K562 (cell line): ENCODE measurements around the gene SLC22A7. TPM values are rescaled to one million over a fixed set of nuclear protein-coding genes. Genes with fewer than 3 reads are reported as not detected.
A peak's percentile ranks its signal among the peaks of the same experiment; 100 is the strongest.

Source experiments
- ATAC-seq: fragments of 200-7000 bp; cut with Tn5 transposase; 3 replicates; pipeline ENCODE4 v1.9.1; 2020; ENCODE audit warnings: moderate library complexity
- BruUV-seq: library from RNA; stranded (reverse); fragments of 400-500 nt; replicated peaks from 2 replicates; lab custom pipeline; 2021; lab: Mats Ljungman, UMichigan
- CTCF ChIA-PET: fragments of 300-600 bp; formaldehyde crosslinking; extraction: SDS; loops from one replicate; lab custom pipeline; 2021; ENCODE audit warnings: low intra/inter-chr PET ratio; lab: Yijun Ruan, JAX
- POLR2A ChIA-PET: fragments of 300-600, 350-650 bp; sonication (Branson Sonifier 250); formaldehyde crosslinking; extraction: SDS; loops from one replicate; lab custom pipeline; 2021; ENCODE audit warnings: antibody characterized with exemption, inconsistent platforms; lab: Yijun Ruan, JAX
- DNase-seq, 4 experiments: peaks; one replicate each; pipeline versions ENCODE4 v3.0.0 to v3.0.0-alpha.2; 2011 to 2018; ENCODE audit warnings: low spot score in 3 of 4, mixed read lengths in 3 of 4; ENCODE audit errors: extremely low read depth in 1 of 4
- FAIRE-seq: peaks from 2 replicates; lab custom pipeline; 2011; peaks lifted over from hg19 to GRCh38; lab: Jason Lieb, UNC
- H2AFZ ChIP-seq: 2 replicates; pipeline ENCODE4 v1.6.0; 2011; ENCODE audit warnings: low read depth, low read length, control low read depth, inconsistent platforms
- H3K27ac ChIP-seq: fragments of 200-600 bp; 3 replicates; pipeline ENCODE4 v1.8.0; 2011; ENCODE audit warnings: low read depth, mild to moderate bottlenecking, control low read depth, inconsistent platforms, low read length, moderate library complexity, mixed read lengths; ENCODE audit errors: extremely low read depth
- H3K27me3 ChIP-seq, 2 experiments: fragments of 300-600 bp in 1 of 2; 2 replicates in 1 of 2; 3 replicates in 1 of 2; pipeline versions ENCODE4 v1.6.0 to v1.8.0; 2011; ENCODE audit warnings: inconsistent platforms in 2 of 2, low read length in 2 of 2, mild to moderate bottlenecking in 1 of 2, mixed read lengths in 1 of 2, moderate library complexity in 1 of 2; ENCODE audit not compliant: control insufficient read depth in 2 of 2, insufficient read depth in 2 of 2
- H3K36me3 ChIP-seq: fragments of 300-600 bp; 3 replicates; pipeline ENCODE4 v1.8.0; 2011; ENCODE audit warnings: mild to moderate bottlenecking, low read length, inconsistent platforms; ENCODE audit not compliant: control insufficient read depth, insufficient read depth
- H3K4me1 ChIP-seq, 2 experiments: fragments of 200-600 bp in 1 of 2; replicated peaks in 1 of 2; 2 replicates in 1 of 2; 3 replicates in 1 of 2; pipeline versions ENCODE4 v1.5.1 to v1.8.0; 2011; ENCODE audit warnings: inconsistent platforms in 2 of 2, low read length in 2 of 2, mild to moderate bottlenecking in 1 of 2, mixed read lengths in 1 of 2, moderate library complexity in 1 of 2; ENCODE audit not compliant: control insufficient read depth in 2 of 2, insufficient read depth in 2 of 2
- H3K4me2 ChIP-seq: 2 replicates; pipeline ENCODE4 v1.6.1; 2011; ENCODE audit warnings: low read length, control low read depth, inconsistent platforms, mixed read lengths; ENCODE audit not compliant: insufficient read depth
- H3K4me3 ChIP-seq: fragments of 200-600 bp; sonication (generic), shearing (Covaris generic); 2 replicates; pipeline ENCODE4 v1.5.1; 2016; ENCODE audit warnings: control low read depth, inconsistent platforms
- H3K79me2 ChIP-seq: fragments of 200-600 bp; 3 replicates; pipeline ENCODE4 v1.8.0; 2011; ENCODE audit warnings: low read length, inconsistent platforms; ENCODE audit not compliant: control insufficient read depth, insufficient read depth
- H3K9ac ChIP-seq, 2 experiments: 2 replicates each; pipeline versions ENCODE4 v1.6.0 to v1.6.1; 2011; ENCODE audit warnings: low read depth in 2 of 2, low read length in 2 of 2, control low read depth in 1 of 2, inconsistent platforms in 1 of 2, mild to moderate bottlenecking in 1 of 2, mixed read lengths in 1 of 2; ENCODE audit not compliant: insufficient read depth in 1 of 2
- H3K9me1 ChIP-seq: one replicate; pipeline ENCODE4 v1.6.0; 2011; ENCODE audit warnings: inconsistent platforms, mild to moderate bottlenecking, low read length, moderate library complexity; ENCODE audit not compliant: control insufficient read depth, insufficient read depth
- H3K9me3 ChIP-seq: replicated peaks from 2 replicates; pipeline ENCODE4 v1.5.1; 2011; ENCODE audit warnings: low read depth, low read length, inconsistent platforms; ENCODE audit not compliant: control insufficient read depth, insufficient read depth
- H4K20me1 ChIP-seq: replicated peaks from 2 replicates; pipeline ENCODE4 v1.6.1; 2011; ENCODE audit warnings: low read length, inconsistent platforms, mixed read lengths; ENCODE audit not compliant: control insufficient read depth, insufficient read depth
- CBX8 ChIP-seq: fragments of 200-600 bp; sonication (generic); IDR thresholded peaks from 2 replicates; pipeline ENCODE4 v1.6.1; 2012; ENCODE audit warnings: borderline replicate concordance, mixed run types, low read depth, mild to moderate bottlenecking, moderate library complexity, mixed read lengths, low read length, control low read depth, inconsistent platforms; ENCODE audit not compliant: poor library complexity, severe bottlenecking; ENCODE audit errors: extremely low read depth
- CSDE1 ChIP-seq, 2 experiments: fragments of 450-650 bp; IDR thresholded peaks; 2 replicates each; pipeline ENCODE4 v1.6.1; 2016; ENCODE audit warnings: mild to moderate bottlenecking in 1 of 2
- DMBX1 ChIP-seq: fragments of 250-450 bp; sonication (Bioruptor Pico); IDR thresholded peaks from 2 replicates; pipeline ENCODE4 v1.8.0; 2022; ENCODE audit warnings: inconsistent platforms, mild to moderate bottlenecking, moderate library complexity, borderline replicate concordance
- E2F3 ChIP-seq: fragments of 250-450 bp; sonication (Bioruptor Pico); IDR thresholded peaks from 2 replicates; pipeline ENCODE4 v1.4.0; 2020; ENCODE audit warnings: mild to moderate bottlenecking
- L3MBTL2 ChIP-seq: fragments of 450-650 bp; IDR thresholded peaks from 2 replicates; pipeline ENCODE4 v1.6.1; 2016; ENCODE audit warnings: mild to moderate bottlenecking, moderate library complexity
- PTBP1 ChIP-seq: fragments of 200-400 bp; formaldehyde crosslinking; IDR thresholded peaks from 2 replicates; pipeline ENCODE4 v1.6.1; 2017; ENCODE audit warnings: low read depth, low read length
- PYGO2 ChIP-seq: fragments of 450-650 bp; IDR thresholded peaks from 2 replicates; pipeline ENCODE4 v1.6.1; 2016; ENCODE audit warnings: mild to moderate bottlenecking, missing genetic modification characterization, moderate library complexity, missing compliant biosample characterization
- ZNF263 ChIP-seq: sonication (generic); formaldehyde crosslinking; IDR thresholded peaks from 2 replicates; pipeline ENCODE4 v1.8.0; 2022; ENCODE audit warnings: mild to moderate bottlenecking, missing genetic modification reagents, borderline replicate concordance
- ZNF384 ChIP-seq: IDR thresholded peaks from 2 replicates; pipeline ENCODE4 v1.6.1; 2012; ENCODE audit warnings: low read depth, low read length, improper control_type of control experiment
- ZNF668 ChIP-seq: fragments of 250-450 bp; sonication (Bioruptor Pico); IDR thresholded peaks from 2 replicates; pipeline ENCODE4 v1.8.0; 2022; ENCODE audit warnings: mild to moderate bottlenecking, inconsistent platforms
- WGBS: fragments of 100-300 bp; shearing (Covaris generic); methylation state at CpG from one replicate; pipeline ENCODE4 v1.1.6; 2016; ENCODE audit warnings: low coverage, mixed read lengths; ENCODE audit not compliant: insufficient coverage; ENCODE audit errors: missing lambda C conversion rate; 5-methylcytosine and 5-hydroxymethylcytosine counted together
- in situ Hi-C: fragments of 300-500 bp; cut with MboI; formaldehyde crosslinking; loops from 4 replicates; pipeline ENCODE4 v1.15.0; 2018; ENCODE audit warnings: inconsistent platforms, mixed read lengths
- intact Hi-C: fragments of 100-400 bp; cut with micrococcal nuclease; formaldehyde crosslinking; loops from 2 replicates; pipeline ENCODE4 v1.14.2; 2022
- polyA plus RNA-seq, 8 experiments: library from polyadenylated mRNA; depleted of rRNA in 4 of 8; stranded (reverse) in 5 of 8; unstranded in 3 of 8; fragments of >200 nt; fragmentation: Nextera tagmentation in 2 of 8; fragmentation: Illumina TruSeq in 1 of 8; extraction: Ambion mirVana in 2 of 8; extraction: Trizol in 1 of 8; gene quantifications; 2 replicates each; pipeline versions ENCODE4 v1.2.1 to v1.2.3, GENCODE V29; 2011 to 2014; ENCODE audit warnings: inconsistent platforms in 1 of 8, missing spikeins in 1 of 8
- total RNA-seq, 7 experiments: library from RNA; depleted of rRNA in 6 of 7; stranded (reverse); fragments of >200 nt in 6 of 7; fragmentation: Illumina TruSeq in 2 of 7; extraction: Trizol in 2 of 7; gene quantifications; 2 replicates each; pipeline versions ENCODE4 v1.2.1 to v1.2.3, GENCODE V29; 2011 to 2021; ENCODE audit warnings: low replicate concordance in 1 of 7
- TF ChIP-seq, protein P1 (sequence below): sonication (generic); formaldehyde crosslinking; IDR thresholded peaks from 2 replicates; pipeline ENCODE4 v1.5.0; 2020; ENCODE audit warnings: missing genetic modification reagents

Gene SLC22A7
- total and polyA plus RNA-seq, 9 of the 15 experiments (the other 6 are each of a cell fraction or from before 2014, with no cell fraction given), result not detected

DNA sequence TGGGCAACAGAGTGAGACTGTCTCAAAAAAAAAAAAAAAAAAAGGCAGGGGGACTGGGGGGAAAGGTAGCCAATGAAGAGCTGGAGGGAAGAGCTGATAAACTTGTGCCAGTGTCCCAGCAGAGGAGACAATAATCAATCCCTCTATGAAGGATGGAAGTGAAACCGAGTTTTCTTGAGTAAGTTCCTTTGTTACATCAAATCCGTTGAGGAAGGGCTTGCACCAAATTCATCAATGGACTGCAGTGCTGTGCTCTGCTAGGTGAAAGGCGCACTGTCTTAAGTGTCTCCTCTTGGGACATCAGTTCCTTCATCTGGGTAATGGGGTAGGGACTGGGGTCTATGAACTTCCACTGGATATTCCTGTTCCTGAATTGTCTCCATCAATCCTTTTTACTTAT, 13.6 kb downstream of the SLC22A7 start:
- FAIRE-seq (peak; percentile 54), DNase-seq (no peak), ATAC-seq (no peak)
- in situ Hi-C loops (no loop called here), intact Hi-C loops (no loop called here)
- Histone ChIP-seq H3K27ac (no peak overlapping the region), H3K36me3 (no peaks in the 10 kb centered on the region), H3K4me3 (no peak overlapping the region), H3K4me1 (peaks cover 14 to 21% of the 10 kb centered on the region in 2 experiments), H3K4me2 (no peak overlapping the region), H3K9me3 (no peaks in the 10 kb centered on the region), H3K9me1 (peaks cover 3% of the 10 kb centered on the region), H3K9ac (no peak overlapping the region), H4K20me1 (no peaks in the 10 kb centered on the region), H3K79me2 (no peaks in the 10 kb centered on the region), H2AFZ (0 out of 2 replicates have a peak overlapping the region, but pooled peaks have one; percentile 7), H3K27me3 (peaks cover 10 to 12% of the 10 kb centered on the region in 2 experiments; a peak in 3 of 5 replicates)
- TF ChIP-seq PYGO2 (tag) (no peak), ZNF384 (no peak), L3MBTL2 (peak; percentile 4; the same call in 1 of the 2 replicates)
- BruUV-seq, result no TSS peak
- CTCF ChIA-PET, result no interaction called here
- 41% methylated on average over 3 of the region's 3 CpGs for WGBS
- POLR2A ChIA-PET, result interaction anchor here (0.6 kb wide), 1 partner anchor 443 kb away, joined by 3 read pairs; no protein-coding TSS in a partner anchor

DNA sequence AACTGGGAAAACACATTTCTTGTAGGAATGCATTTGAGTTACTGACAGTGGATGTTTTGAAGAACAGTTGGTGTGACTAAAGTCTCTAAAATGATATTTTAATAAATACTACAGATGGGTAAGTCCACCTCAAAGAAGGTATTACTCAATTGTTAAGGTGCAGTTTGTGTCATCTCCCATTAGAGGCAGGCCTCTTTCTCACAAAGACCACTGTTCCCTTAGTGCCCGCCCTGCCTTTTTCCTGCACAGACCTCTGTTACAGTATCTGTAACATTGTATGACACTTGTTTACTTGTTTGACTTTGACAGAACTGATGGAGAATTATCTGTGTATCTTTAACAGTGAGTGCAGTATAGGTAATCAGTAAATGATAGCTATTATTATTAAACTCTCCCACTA, 15.8 kb downstream of the SLC22A7 start:
- intact Hi-C loops, result no loop called here
- no peaks in the 10 kb centered on the region for H3K36me3 ChIP-seq

More for the DNA sequence above, 15.8 kb downstream of the SLC22A7 start:
- DNase-seq (no peak), ATAC-seq (peak; percentile 34; the same call in 1 of the 3 replicates), FAIRE-seq (no peak)
- CTCF ChIA-PET, result no interaction called here
- Histone ChIP-seq H3K27me3 (peaks cover 6 to 10% of the 10 kb centered on the region in 2 experiments; a peak in 2 of 5 replicates), H3K9ac (no peak overlapping the region), H3K9me3 (no peaks in the 10 kb centered on the region), H3K9me1 (peaks cover 3% of the 10 kb centered on the region), H3K79me2 (no peaks in the 10 kb centered on the region), H3K4me3 (no peak overlapping the region), H3K4me2 (no peak overlapping the region), H3K27ac (no peak overlapping the region), H3K4me1 (peaks cover 2 to 19% of the 10 kb centered on the region in 2 experiments), H4K20me1 (no peaks in the 10 kb centered on the region), H2AFZ (no peak overlapping the region)
- POLR2A ChIA-PET, result interaction anchor here (0.9 to 1.5 kb wide), 2 partner anchors 11 to 56 kb away, joined by 3 to 8 read pairs; partner anchors contain the start of gene ZNF318
- no TSS peak for BruUV-seq
- WGBS, result 0% methylated on average over 1 of the region's 1 CpG
- in situ Hi-C loops, result no loop called here
- TF ChIP-seq DMBX1 (CRISPR knock-in tag) (no peak), ZNF668 (CRISPR knock-in tag) (no peak), E2F3 (no peak), CBX8 (no peak), PTBP1 (no peak), ZNF263 (CRISPR knock-in tag) (no peak), CSDE1 (IDR thresholded peaks at IDR 0.05) (no peak)
- TF ChIP-seq, protein P1, sequence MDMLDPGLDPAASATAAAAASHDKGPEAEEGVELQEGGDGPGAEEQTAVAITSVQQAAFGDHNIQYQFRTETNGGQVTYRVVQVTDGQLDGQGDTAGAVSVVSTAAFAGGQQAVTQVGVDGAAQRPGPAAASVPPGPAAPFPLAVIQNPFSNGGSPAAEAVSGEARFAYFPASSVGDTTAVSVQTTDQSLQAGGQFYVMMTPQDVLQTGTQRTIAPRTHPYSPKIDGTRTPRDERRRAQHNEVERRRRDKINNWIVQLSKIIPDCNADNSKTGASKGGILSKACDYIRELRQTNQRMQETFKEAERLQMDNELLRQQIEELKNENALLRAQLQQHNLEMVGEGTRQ (CRISPR knock-in tag), result no peak
